Glutamatergic neuron (in vitro differentiated cells): Measurements from ENCODE around the gene OR52L1. TPM values are rescaled to one million over a fixed set of nuclear protein-coding genes. Genes with fewer than 3 reads are reported as not detected.

Experiments
- DNase-seq: peaks from one replicate; pipeline ENCODE4 v3.0.0; 2022
- H3K27ac Mint-ChIP-seq: one replicate; pipeline ENCODE4 v1.8.0; 2020; ENCODE audit warnings: mild to moderate bottlenecking, mixed read lengths, inconsistent platforms; ENCODE audit not compliant: unreplicated experiment
- H3K27me3 Mint-ChIP-seq: one replicate; pipeline ENCODE4 v1.8.0; 2020; ENCODE audit warnings: mild to moderate bottlenecking, moderate library complexity, mixed read lengths, inconsistent platforms; ENCODE audit not compliant: unreplicated experiment
- H3K36me3 Mint-ChIP-seq: one replicate; pipeline ENCODE4 v1.8.0; 2020; ENCODE audit warnings: mild to moderate bottlenecking, mixed read lengths, inconsistent platforms; ENCODE audit not compliant: unreplicated experiment
- H3K4me1 Mint-ChIP-seq: one replicate; pipeline ENCODE4 v1.8.0; 2020; ENCODE audit warnings: mild to moderate bottlenecking, low read depth, mixed read lengths, inconsistent platforms; ENCODE audit not compliant: unreplicated experiment
- H3K4me3 Mint-ChIP-seq: one replicate; pipeline ENCODE4 v1.8.0; 2020; ENCODE audit warnings: mild to moderate bottlenecking, mixed read lengths, inconsistent platforms; ENCODE audit not compliant: unreplicated experiment
- H3K9me3 Mint-ChIP-seq: one replicate; pipeline ENCODE4 v1.8.0; 2020; ENCODE audit warnings: mild to moderate bottlenecking, moderate library complexity, mixed read lengths, inconsistent platforms; ENCODE audit not compliant: unreplicated experiment
- CTCF ChIP-seq: fragments of 200-600 bp; sonication (generic); IDR thresholded peaks from one replicate; pipeline ENCODE4 v1.5.0; 2021; ENCODE audit not compliant: partially characterized antibody, unreplicated experiment
- total RNA-seq: library from RNA; stranded (reverse); fragmentation: NEBNext Ultra II Directional; extraction: Animal tissue kit (Norgen Biotek cat#: 25700); gene quantifications from one replicate; pipeline ENCODE4 v1.2.1, GENCODE V29; 2021; ENCODE audit not compliant: unreplicated experiment

The OR52L1 gene
- total RNA-seq, 1 donor from 2014 or later: not detected

GRCh38 chr11:5994791-5995190 is 8.0 kb upstream of the OR52L1 start:
- Mint-ChIP-seq H3K4me3 (no peak overlapping the region), H3K27me3 (peaks cover 4% of the 10 kb centered on the region), H3K27ac (no peak overlapping the region), H3K36me3 (peaks cover 5% of the 10 kb centered on the region), H3K9me3 (no peaks in the 10 kb centered on the region), H3K4me1 (peaks cover 3% of the 10 kb centered on the region)
- no peak for TF ChIP-seq CTCF
- no peak for DNase-seq

DNA sequence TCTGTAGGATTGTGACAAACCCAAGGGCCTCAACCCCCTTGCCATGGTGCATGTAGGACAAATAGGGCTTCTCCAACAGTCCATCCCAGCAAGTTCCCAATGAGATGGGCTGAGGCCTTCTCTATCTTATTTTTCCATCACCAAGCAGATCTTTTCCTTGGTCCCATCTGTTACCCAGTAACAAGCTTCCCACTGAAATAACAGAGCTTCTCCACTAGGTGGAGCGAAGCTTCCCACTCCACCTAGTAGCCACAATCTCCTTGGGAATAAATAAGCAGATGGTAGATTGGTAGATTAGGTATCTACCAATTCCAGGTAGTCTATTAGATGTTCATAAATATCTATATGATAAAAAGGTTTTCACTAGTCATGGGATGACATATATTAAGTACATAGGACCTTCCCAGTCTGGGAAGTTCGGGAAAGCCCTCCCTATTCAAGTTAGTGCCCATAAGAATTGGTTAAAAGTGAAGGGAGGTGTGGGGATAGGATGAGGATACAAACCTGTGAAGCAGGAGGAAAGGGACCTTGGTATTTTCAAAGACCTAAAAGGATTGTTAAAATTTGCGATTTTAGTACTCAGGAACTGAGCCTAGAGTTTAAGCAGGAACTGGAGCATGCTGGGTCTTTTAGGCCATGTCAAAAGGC is 5.9 kb upstream of the OR52L1 start:
- no peaks in the 10 kb centered on the region for H3K9me3 Mint-ChIP-seq
- peak; percentile 77 for TF ChIP-seq CTCF
- H3K4me3 Mint-ChIP-seq: no peak overlapping the region
- H3K27ac Mint-ChIP-seq: no peak overlapping the region
- no peak for DNase-seq
- peaks cover 3% of the 10 kb centered on the region for H3K4me1 Mint-ChIP-seq
- peaks cover 3% of the 10 kb centered on the region for H3K27me3 Mint-ChIP-seq
- peaks cover 5% of the 10 kb centered on the region for H3K36me3 Mint-ChIP-seq

DNA sequence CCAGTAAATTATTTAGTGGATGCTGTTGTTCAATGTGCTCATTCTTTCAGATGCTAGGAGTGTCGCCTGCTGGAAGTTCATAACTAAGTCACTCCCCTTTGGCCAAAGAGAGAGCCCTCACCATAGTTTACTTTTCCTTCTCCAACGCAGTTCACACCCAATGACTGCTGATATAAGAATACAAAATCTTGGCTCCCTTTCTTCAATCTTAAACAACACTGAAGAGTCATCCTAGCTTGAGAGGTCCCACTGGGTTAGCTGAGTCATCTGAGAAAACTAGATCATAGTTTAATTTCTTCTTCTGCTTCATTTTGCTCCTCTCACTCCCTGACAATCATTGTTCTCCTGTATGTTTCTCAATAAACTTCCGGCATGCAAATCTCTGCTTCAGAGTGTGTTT is 5.4 kb upstream of the OR52L1 start:
- no peak overlapping the region for H3K27ac Mint-ChIP-seq

GRCh38 chr11:5989203-5989602 is 2.4 kb upstream of the OR52L1 start:
- H3K9me3 Mint-ChIP-seq: no peaks in the 10 kb centered on the region

More for the DNA sequence above, 5.4 kb upstream of the OR52L1 start:
- peaks cover 3% of the 10 kb centered on the region for H3K4me1 Mint-ChIP-seq
- DNase-seq: no peak
- H3K9me3 Mint-ChIP-seq: no peaks in the 10 kb centered on the region
- peaks cover 3% of the 10 kb centered on the region for H3K27me3 Mint-ChIP-seq
- TF ChIP-seq CTCF: no peak
- no peak overlapping the region for H3K4me3 Mint-ChIP-seq
- H3K36me3 Mint-ChIP-seq: peaks cover 5% of the 10 kb centered on the region

More at GRCh38 chr11:5989203-5989602, 2.4 kb upstream of the OR52L1 start:
- Mint-ChIP-seq H3K27ac (no peak overlapping the region), H3K4me1 (peaks cover 3% of the 10 kb centered on the region), H3K36me3 (peaks cover 5% of the 10 kb centered on the region), H3K4me3 (no peak overlapping the region), H3K27me3 (peaks cover 2% of the 10 kb centered on the region)
- no peak for DNase-seq
- TF ChIP-seq CTCF: no peak
